HepG2 (cell line): ENCODE measurements around the gene CAMK1D. TPM values are rescaled to one million over a fixed set of nuclear protein-coding genes. Genes with fewer than 3 reads are reported as not detected.
A peak's percentile ranks its signal among the peaks of the same experiment; 100 is the strongest.

Source experiments
- ATAC-seq: fragments of 200-7000 bp; cut with Tn5 transposase; 3 replicates; pipeline ENCODE4 v1.9.1; 2020; ENCODE audit warnings: mild to moderate bottlenecking, moderate library complexity
- BruUV-seq: library from RNA; stranded (reverse); fragments of 400-500 nt; replicated peaks from 2 replicates; lab custom pipeline; 2021; lab: Mats Ljungman, UMichigan
- CTCF ChIA-PET: fragments of 300-600 bp; formaldehyde crosslinking; extraction: SDS; loops from one replicate; lab custom pipeline; 2021; ENCODE audit warnings: low total read pairs, inconsistent platforms, low intra/inter-chr PET ratio; lab: Yijun Ruan, JAX
- POLR2A ChIA-PET: fragments of 350-600 bp; sonication (Branson Sonifier 250); formaldehyde crosslinking; loops from one replicate; lab custom pipeline; 2020; ENCODE audit warnings: antibody characterized with exemption, inconsistent platforms; lab: Yijun Ruan, JAX
- DNase-seq: peaks from one replicate; pipeline ENCODE4 v3.0.0-alpha.2; 2015; ENCODE audit warnings: low spot score
- FAIRE-seq: peaks from 3 replicates; lab custom pipeline; 2011; peaks lifted over from hg19 to GRCh38; lab: Jason Lieb, UNC
- H2AFZ ChIP-seq: one replicate; pipeline ENCODE4 v1.6.1; 2011; ENCODE audit warnings: low read length, inconsistent platforms
- H3K27ac ChIP-seq: fragments of 300-600 bp; 3 replicates; pipeline ENCODE4 v1.8.0; 2011; ENCODE audit warnings: mixed run types, mild to moderate bottlenecking, mixed read lengths, low read length, inconsistent platforms; ENCODE audit not compliant: insufficient read depth; ENCODE audit errors: extremely low read length
- H3K27me3 ChIP-seq, 2 experiments: fragments of 200-600 bp in 1 of 2; 2 replicates in 1 of 2; 3 replicates in 1 of 2; pipeline versions ENCODE4 v1.6.0 to v1.8.0; 2011; ENCODE audit warnings: low read length in 2 of 2, mild to moderate bottlenecking in 2 of 2, moderate library complexity in 2 of 2, inconsistent platforms in 1 of 2; ENCODE audit not compliant: insufficient read depth in 2 of 2, control insufficient read depth in 1 of 2
- H3K36me3 ChIP-seq, 2 experiments: fragments of 200-600 bp in 1 of 2; replicated peaks in 1 of 2; 2 replicates in 1 of 2; 3 replicates in 1 of 2; pipeline versions ENCODE4 v1.5.1 to v1.8.0; 2011; ENCODE audit warnings: low read length in 2 of 2, inconsistent platforms in 1 of 2; ENCODE audit not compliant: insufficient read depth in 2 of 2, control insufficient read depth in 1 of 2
- H3K4me1 ChIP-seq: 2 replicates; pipeline ENCODE4 v1.5.1; 2012; ENCODE audit warnings: low read length, inconsistent platforms; ENCODE audit not compliant: insufficient read depth
- H3K4me2 ChIP-seq: 2 replicates; pipeline ENCODE4 v1.6.0; 2011; ENCODE audit warnings: low read depth, low read length, inconsistent platforms
- H3K4me3 ChIP-seq, 3 experiments: fragments of 200-600 bp in 1 of 3; sonication (generic), shearing (Covaris generic) in 1 of 3; replicated peaks in 1 of 3; 2 replicates each; pipeline ENCODE4 v1.5.1; 2011 to 2016; ENCODE audit warnings: low read length in 3 of 3, inconsistent platforms in 2 of 3, low read depth in 2 of 3, mild to moderate bottlenecking in 2 of 3, control low read depth in 1 of 3, mixed read lengths in 1 of 3; ENCODE audit not compliant: insufficient read depth in 1 of 3
- H3K79me2 ChIP-seq: one replicate; pipeline ENCODE4 v1.6.1; 2011; ENCODE audit warnings: low read length, inconsistent platforms; ENCODE audit not compliant: insufficient read depth
- H3K9ac ChIP-seq: 2 replicates; pipeline ENCODE4 v1.6.0; 2011; ENCODE audit warnings: mild to moderate bottlenecking, low read depth, low read length, inconsistent platforms; ENCODE audit not compliant: insufficient read depth
- H3K9me3 ChIP-seq: 2 replicates; pipeline ENCODE4 v1.5.1; 2012; ENCODE audit warnings: mild to moderate bottlenecking, low read length
- H4K20me1 ChIP-seq: 2 replicates; pipeline ENCODE4 v1.6.0; 2011; ENCODE audit warnings: inconsistent platforms, mild to moderate bottlenecking, low read length, moderate library complexity; ENCODE audit not compliant: insufficient read depth
- CC2D1A ChIP-seq: sonication (generic); formaldehyde crosslinking; IDR thresholded peaks from 2 replicates; pipeline ENCODE4 v1.8.1; 2023; ENCODE audit warnings: mild to moderate bottlenecking, missing genetic modification reagents
- ELF3 ChIP-seq: IDR thresholded peaks from 2 replicates; pipeline ENCODE4 v1.6.1; 2016; ENCODE audit warnings: missing genetic modification reagents, missing compliant biosample characterization
- ETV6 ChIP-seq: sonication (generic); formaldehyde crosslinking; conservative IDR thresholded peaks from 2 replicates; pipeline ENCODE4 v1.4.0; 2020; ENCODE audit warnings: missing genetic modification reagents
- HNRNPH1 ChIP-seq: fragments of 200-400 bp; formaldehyde crosslinking; optimal IDR thresholded peaks from 2 replicates; pipeline ENCODE3; 2017; ENCODE audit warnings: mild to moderate bottlenecking, low read depth, low read length
- KDM1A ChIP-seq: IDR thresholded peaks from 2 replicates; pipeline ENCODE4 v1.6.1; 2016; ENCODE audit warnings: missing compliant biosample characterization
- ZBTB3 ChIP-seq: sonication (generic); formaldehyde crosslinking; IDR thresholded peaks from 2 replicates; pipeline ENCODE4 v1.4.0; 2020; ENCODE audit warnings: low read depth, mild to moderate bottlenecking, moderate library complexity, missing genetic modification reagents, borderline replicate concordance
- ZNF737 ChIP-seq: sonication (generic); formaldehyde crosslinking; IDR thresholded peaks from 2 replicates; pipeline ENCODE4 v1.5.0; 2020; ENCODE audit warnings: missing genetic modification reagents, mild to moderate bottlenecking, borderline replicate concordance
- ZNF777 ChIP-seq: sonication (generic); formaldehyde crosslinking; IDR thresholded peaks from 2 replicates; pipeline ENCODE4 v1.4.0; 2020; ENCODE audit warnings: missing genetic modification reagents
- WGBS: methylation state at CpG from one replicate; pipeline ENCODE4 v1.1.6; 2017; ENCODE audit warnings: low lambda C conversion rate; 5-methylcytosine and 5-hydroxymethylcytosine counted together
- in situ Hi-C: cut with HindIII; loops from 2 replicates; pipeline ENCODE4 v1.10.0; 2017; ENCODE audit warnings: low pct_unique_long_range_greater_than_20kb; ENCODE audit not compliant: extremely low pct_ligation_motif_present
- intact Hi-C: fragments of 100-400 bp; cut with micrococcal nuclease; formaldehyde crosslinking; loops from one replicate; pipeline ENCODE4 v1.10.0; 2022; ENCODE audit not compliant: unreplicated experiment
- polyA plus RNA-seq, 8 experiments: library from polyadenylated mRNA; depleted of rRNA in 3 of 8; stranded (reverse) in 7 of 8; unstranded in 1 of 8; fragments of >200 nt; fragmentation: Illumina TruSeq in 4 of 8; extraction: Trizol in 4 of 8; gene quantifications; 2 replicates each; pipeline versions ENCODE4 v1.2.1 to v1.2.3, GENCODE V29; 2011 to 2016; ENCODE audit warnings: low read depth in 4 of 8, missing spikeins in 1 of 8, mixed read lengths in 1 of 8; ENCODE audit not compliant: insufficient read depth in 1 of 8
- total RNA-seq, 5 experiments: library from RNA; depleted of rRNA; stranded (reverse); fragments of >200 nt; fragmentation: Illumina TruSeq; extraction: Trizol; gene quantifications; 2 replicates each; pipeline ENCODE4 v1.2.3, GENCODE V29; 2016; ENCODE audit warnings: low read depth in 1 of 5
- TF ChIP-seq, protein P1 (sequence below): sonication (generic); formaldehyde crosslinking; IDR thresholded peaks from 2 replicates; pipeline ENCODE4 v1.5.1; 2020; ENCODE audit warnings: mild to moderate bottlenecking, missing genetic modification reagents, borderline replicate concordance

The CAMK1D gene
- total and polyA plus RNA-seq, 2 of the 13 experiments (the other 11 are each of a cell fraction or from before 2014, with no cell fraction given): under 0.01 TPM; not detected in 1

DNA sequence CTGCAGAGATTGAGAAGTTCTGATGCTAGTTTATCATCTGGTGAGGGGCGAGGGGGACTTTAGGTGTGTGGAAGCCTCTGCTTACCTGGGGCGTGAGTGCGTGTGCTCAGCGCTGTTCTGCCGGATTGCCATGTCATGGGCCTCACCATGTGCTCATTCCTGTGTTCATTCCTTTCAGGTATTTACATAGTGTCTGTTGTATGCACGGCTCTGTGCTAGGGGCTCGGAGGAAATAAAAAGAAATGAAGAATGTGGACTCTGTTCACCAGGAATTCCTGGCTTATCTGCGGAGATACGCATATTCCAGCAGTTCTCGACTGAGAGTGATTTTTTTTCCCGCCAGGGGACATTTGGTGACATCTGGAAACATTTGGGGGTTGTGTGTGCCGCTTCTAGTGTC lies 152.0 kb downstream of the CAMK1D start (continued):
- no peak for TF ChIP-seq ZBTB3 (CRISPR knock-in tag)
- no peak for TF ChIP-seq ELF3 (CRISPR knock-in tag)
- TF ChIP-seq, all 625 proteins: peak for 3

DNA sequence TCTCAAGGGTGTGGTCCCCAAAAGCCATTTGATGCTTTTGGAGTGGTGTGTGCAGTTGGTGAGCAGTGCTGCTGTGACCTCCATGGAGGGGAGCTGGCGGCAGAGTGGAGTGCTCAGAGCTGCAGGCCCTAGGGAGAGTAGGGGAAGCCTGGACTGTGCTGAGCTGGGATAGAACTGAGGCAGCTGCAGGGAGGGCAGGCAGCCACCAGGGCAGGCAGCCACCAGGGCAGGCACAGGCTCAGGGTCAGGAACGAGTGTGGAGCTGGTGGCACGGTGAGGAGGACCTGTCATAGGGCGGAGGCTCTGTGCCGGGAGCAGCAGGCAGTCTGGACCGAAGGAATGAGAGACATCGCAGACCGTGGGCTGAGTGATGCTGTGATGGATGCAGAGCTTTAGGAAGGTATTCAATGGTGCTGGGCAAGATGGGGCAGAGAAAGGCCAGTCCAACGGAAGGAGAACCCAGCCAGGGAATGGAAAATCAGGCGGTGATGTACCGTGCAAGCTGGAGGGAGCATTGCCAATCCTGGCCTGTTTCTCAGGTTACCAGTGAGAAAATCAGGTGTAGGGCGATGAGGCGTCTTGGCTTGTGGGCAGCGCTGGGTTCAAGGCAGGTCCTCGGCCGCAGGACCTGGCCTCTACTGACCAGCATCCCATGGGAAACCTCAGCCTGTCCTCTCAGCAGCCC lies 152.6 kb downstream of the CAMK1D start:
- no peak overlapping the region for H3K9ac ChIP-seq
- no TSS peak for BruUV-seq
- no peak overlapping the region for H3K4me3 ChIP-seq
- no peaks in the 10 kb centered on the region for H3K9me3 ChIP-seq
- H2AFZ ChIP-seq: no peak overlapping the region
- TF ChIP-seq KDM1A (CRISPR knock-in tag) (no peak), ZNF777 (no peak), ZNF737 (CRISPR knock-in tag) (no peak), HNRNPH1 (no peak), ETV6 (CRISPR knock-in tag) (no peak), CC2D1A (CRISPR knock-in tag) (no peak)
- TF ChIP-seq, protein P1, sequence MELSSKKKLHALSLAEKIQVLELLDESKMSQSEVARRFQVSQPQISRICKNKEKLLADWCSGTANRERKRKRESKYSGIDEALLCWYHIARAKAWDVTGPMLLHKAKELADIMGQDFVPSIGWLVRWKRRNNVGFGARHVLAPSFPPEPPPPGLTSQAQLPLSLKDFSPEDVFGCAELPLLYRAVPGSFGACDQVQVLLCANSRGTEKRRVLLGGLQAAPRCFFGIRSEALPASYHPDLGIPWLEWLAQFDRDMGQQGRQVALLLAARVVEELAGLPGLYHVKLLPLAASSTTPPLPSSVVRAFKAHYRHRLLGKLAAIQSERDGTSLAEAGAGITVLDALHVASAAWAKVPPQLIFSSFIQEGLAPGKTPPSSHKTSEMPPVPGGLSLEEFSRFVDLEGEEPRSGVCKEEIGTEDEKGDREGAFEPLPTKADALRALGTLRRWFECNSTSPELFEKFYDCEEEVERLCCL (CRISPR knock-in tag): no peak
- no peaks in the 10 kb centered on the region; a peak in 1 of 5 replicates for H3K27me3 ChIP-seq
- H3K36me3 ChIP-seq: no peaks in the 10 kb centered on the region
- POLR2A ChIA-PET: no interaction called here
- DNase-seq (no peak), FAIRE-seq (no peak), ATAC-seq (peak; percentile 84)
- H4K20me1 ChIP-seq: no peaks in the 10 kb centered on the region
- H3K4me2 ChIP-seq: no peak overlapping the region
- H3K4me1 ChIP-seq: peaks cover 18% of the 10 kb centered on the region
- intact Hi-C loops (no loop called here), in situ Hi-C loops (no loop called here)
- H3K27ac ChIP-seq: no peak overlapping the region
- CTCF ChIA-PET: no interaction called here
- no peaks in the 10 kb centered on the region for H3K79me2 ChIP-seq
- 70% methylated on average over 12 of the region's 16 CpGs for WGBS
